GM18505 (cell line): ENCODE results near the gene MRPL2.
A peak's percentile ranks its signal among the peaks of the same experiment; 100 is the strongest.

Experiments used
- ATAC-seq: cut with Tn5 transposase; IDR thresholded peaks from one replicate; pipeline ENCODE4 v1.9.1; 2021; ENCODE audit not compliant: unreplicated experiment
- POLR2A ChIP-seq: IDR thresholded peaks from 4 replicates; pipeline ENCODE4 v1.6.1; 2011; ENCODE audit warnings: borderline replicate concordance; ENCODE audit not compliant: insufficient read depth, insufficient read length; ENCODE audit errors: extremely low read depth

Gene MRPL2

DNA sequence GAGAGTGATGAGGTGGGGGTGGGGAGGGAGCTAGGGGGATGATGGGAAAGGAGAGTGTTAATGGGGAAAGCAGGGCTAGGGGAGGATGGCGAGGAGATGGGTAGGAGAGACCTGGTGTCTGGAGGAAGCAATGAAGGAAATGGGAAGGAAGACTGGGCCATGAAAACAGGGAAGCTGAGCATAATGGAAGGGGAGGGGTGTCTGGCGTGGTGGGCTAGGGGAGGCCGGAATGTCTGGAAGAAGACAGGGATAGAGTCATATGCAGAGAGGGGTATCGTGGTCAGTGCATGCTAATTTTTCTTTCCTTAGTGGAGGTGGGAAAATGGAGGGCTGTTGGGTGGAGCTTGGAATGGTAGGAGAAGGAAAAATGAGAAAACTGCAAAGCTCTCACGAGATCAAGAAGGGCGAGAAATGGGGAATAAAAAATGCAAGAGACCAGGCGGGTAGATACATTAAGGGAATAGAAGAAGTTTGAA, 44.8 kb downstream of the MRPL2 start:
- ATAC-seq = no peak
- no peak for TF ChIP-seq POLR2A

DNA sequence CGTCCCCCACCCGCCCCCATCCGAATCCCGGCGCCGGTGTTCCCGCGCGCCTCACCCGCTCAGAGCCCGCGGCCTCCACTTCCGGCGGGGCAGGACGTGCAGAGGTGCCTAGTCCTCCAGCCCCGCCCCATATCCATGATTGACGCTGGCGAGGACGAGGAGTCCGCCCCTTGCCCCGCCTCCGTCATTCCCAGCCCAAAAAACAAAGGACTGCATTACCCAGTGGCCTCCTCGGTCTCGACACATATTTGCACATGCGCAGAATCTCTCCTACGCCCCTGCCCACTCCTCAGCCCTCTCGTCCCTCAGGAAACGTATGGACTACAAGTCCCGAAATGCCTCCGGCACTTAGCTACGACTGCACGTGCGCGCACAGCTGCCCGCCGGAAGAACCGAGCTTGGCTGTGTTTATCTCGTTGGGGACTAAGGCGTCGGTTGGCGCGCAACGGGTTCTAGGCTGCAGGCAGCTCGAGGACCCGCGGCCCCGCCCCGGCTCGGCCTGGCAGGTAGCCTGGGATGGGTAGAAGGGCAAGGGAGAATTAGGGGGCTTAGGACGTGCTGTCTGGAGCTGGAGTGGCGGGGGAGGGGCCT, 45.3 kb downstream of the MRPL2 start, which contains the start of the genes KLHDC3 and MEA1:
Gene KLHDC3 (plus strand): TSS at position 407 of the 591 bp plus-strand sequence. CDS start 2,944 bp downstream, outside the sequence.
Gene MEA1 (minus strand): TSS at position 104 of the 591 bp plus-strand sequence. CDS start 133 bp downstream, outside the sequence.
- peak; percentile 68 for TF ChIP-seq POLR2A
- ATAC-seq = peak; percentile 89

DNA sequence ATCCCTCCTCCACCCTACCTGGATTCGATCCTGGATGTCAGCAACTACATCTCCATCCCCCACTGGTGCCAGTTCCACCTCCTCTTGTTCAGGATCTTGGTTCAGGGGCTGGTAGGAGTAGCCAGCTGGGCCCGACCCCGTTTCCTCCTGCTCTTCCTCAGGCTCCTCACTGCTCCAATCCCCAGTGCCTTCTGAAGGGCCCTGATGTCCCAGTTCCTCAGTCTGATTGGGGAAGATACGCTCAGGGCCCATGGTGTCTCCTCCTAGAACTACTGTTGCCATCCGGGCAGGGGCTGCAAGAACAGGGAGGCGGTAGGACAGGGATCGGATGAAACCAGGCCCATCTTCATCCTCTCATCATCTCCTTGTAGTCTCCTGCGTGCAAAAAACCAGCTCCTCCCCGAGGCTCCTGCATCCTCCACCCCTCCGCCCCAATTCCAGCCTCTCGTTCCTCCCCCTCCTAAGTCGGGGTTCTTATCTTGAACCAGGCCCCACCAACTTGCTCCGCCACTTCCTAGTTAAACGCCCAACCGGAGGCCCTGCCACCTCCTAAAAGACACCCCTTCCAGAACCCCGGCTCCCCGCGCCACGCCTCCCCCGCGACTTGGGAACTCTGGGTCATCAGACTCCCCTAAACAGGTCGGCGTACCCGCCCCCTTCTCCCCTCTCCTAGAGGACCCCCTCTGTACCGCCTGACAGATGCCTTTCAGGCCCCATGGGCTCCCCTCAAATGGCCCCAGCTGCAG, 46.0 kb downstream of the MRPL2 start:
- ATAC-seq = peak; percentile 10
- no peak for TF ChIP-seq POLR2A

DNA sequence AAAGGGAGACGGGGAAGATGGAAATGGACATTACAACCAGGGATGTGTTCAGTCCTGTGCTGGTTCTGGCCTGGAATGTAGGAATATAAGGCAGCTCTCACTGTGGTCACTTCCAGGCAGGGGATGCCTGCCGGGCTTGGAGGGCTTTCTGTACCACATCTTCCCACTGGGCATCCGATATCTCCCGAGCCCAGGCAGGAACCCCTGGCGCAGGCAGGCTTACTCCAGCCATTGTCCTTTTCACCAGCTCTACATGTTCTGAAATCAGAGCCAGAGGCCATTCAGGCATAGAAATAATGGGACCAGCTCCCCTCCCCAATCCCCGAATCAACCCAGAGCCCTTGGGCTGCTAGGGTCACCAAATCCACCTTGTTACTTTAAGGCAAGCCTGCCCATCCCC, 46.9 kb downstream of the MRPL2 start:
- ATAC-seq = no peak
- no peak for TF ChIP-seq POLR2A

DNA sequence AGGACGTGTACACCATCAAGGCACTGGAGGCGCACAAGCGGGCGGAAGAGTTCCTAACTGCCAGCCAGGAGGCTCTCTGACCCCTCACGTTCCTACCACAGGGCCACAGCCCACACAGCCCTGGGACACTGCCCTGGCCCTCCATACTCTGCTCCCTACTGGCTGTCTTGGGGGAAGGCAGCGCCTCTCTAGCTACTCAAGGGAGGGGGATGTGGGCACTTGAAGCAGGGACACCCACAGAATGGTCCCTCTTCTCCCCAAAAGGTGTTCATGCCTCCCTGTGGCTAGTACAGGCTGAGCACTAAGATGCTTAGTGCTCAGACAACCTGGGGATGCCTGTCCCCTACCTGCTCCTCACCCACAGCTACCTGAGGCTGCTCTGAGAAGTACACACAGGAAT, 48.0 kb downstream of the MRPL2 start:
- no peak for TF ChIP-seq POLR2A
- no peak for ATAC-seq

DNA sequence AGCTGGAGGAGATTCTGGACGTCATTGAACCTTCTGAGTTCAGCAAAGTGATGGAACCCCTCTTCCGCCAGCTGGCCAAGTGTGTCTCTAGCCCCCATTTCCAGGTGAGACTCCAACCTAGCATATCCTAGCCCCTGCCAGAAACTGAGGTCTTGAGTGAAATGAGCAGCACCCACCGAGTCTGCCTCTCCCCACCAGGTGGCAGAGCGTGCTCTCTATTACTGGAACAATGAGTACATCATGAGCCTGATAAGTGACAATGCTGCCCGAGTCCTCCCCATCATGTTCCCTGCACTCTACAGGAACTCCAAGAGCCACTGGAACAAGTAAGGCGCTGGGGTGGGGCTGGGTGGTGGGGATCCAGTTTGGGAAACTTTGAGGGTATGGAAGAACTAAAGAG, 50.1 kb downstream of the MRPL2 start:
- no peak for ATAC-seq

DNA sequence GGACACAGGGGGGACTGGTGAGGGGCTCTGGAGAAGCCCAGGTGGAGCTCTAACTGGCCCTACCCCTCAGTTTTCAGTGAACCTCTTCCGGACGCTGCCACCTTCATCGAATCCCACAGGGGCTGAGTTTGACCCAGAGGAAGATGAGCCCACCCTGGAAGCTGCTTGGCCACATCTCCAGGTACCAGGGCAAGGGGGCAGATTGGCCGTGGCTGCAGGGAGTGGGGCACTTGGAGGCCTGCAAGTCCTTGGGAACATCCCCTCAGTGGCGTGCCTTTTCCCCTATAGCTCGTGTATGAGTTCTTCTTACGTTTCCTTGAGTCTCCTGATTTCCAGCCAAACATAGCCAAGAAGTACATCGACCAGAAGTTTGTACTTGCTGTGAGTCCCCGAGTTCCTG, 52.1 kb downstream of the MRPL2 start:
- no peak for TF ChIP-seq POLR2A
- no peak for ATAC-seq

More for the DNA sequence above, 50.1 kb downstream of the MRPL2 start:
- TF ChIP-seq POLR2A = no peak

DNA sequence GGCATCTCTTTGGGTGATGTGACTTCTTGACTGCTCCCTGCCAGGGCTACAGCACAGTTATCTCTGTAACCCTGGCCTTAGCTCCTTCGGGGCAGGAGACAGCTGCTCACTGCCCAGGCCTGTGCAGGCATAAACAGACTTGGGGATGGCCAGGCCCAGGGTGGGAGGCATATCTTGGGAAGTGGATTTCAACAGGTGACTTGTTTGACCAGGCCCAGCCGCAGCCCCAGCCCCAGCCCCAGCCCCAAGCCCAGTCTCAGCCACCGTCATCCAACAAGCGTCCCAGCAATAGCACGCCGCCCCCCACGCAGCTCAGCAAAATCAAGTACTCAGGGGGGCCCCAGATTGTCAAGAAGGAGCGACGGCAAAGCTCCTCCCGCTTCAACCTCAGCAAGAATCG, 53.0 kb downstream of the MRPL2 start:
- TF ChIP-seq POLR2A = no peak
- no peak for ATAC-seq

DNA sequence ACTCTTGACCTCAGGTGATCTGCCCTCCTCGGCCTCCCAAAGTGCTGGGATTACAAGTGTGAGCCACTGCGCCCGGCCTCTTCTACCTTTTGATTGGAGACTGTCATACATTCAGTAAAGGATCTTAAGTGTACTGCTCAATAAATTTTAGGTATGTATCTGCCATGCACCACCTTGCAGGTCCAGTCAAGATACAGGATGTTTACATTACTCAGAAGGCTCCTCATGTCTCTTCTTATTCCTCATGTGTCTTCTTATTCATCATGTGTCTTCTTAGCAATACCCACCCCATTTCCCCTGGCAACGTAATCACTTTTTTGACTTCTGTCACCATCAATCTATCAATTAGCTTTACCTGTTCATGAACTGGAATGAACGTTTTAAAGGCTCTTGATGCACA, 53.4 kb downstream of the MRPL2 start:
- ATAC-seq = no peak
- TF ChIP-seq POLR2A = no peak
